Measurements from ENCODE around the gene SORCS2.

Gene SORCS2

GRCh38 chr4:7192252-7193029 is at the start of gene SORCS2:
Gene SORCS2, plus strand, starts transcription at chr4:7192538.
- in situ Hi-C loops (cut with MboI; ENCODE audit: low sequenced_read_pairs): no loop called here

- in situ Hi-C loops (cut with MboI; ENCODE audit: low sequenced_read_pairs): no loop called here
Observed at GRCh38 chr4:7144374-7145290, 47.7 kb upstream of the SORCS2 start.

- in situ Hi-C loops (cut with MboI; ENCODE audit: low sequenced_read_pairs): no loop called here
Observed at GRCh38 chr4:7145291-7145934, 46.9 kb upstream of the SORCS2 start.

GRCh38 chr4:7146059-7146785 is 46.1 kb upstream of the SORCS2 start:
- in situ Hi-C loops (cut with MboI; ENCODE audit: low sequenced_read_pairs): no loop called here

- in situ Hi-C loops (cut with MboI; ENCODE audit: low sequenced_read_pairs): no loop called here
Observed at GRCh38 chr4:7146786-7147115, 45.6 kb upstream of the SORCS2 start.

GRCh38 chr4:7147261-7147660 is 45.1 kb upstream of the SORCS2 start:
- in situ Hi-C loops (cut with MboI; ENCODE audit: low sequenced_read_pairs): no loop called here

GRCh38 chr4:7147661-7148310 is 44.6 kb upstream of the SORCS2 start:
- in situ Hi-C loops (cut with MboI; ENCODE audit: low sequenced_read_pairs): no loop called here

GRCh38 chr4:7148337-7148736 is 44.0 kb upstream of the SORCS2 start:
- in situ Hi-C loops (cut with MboI; ENCODE audit: low sequenced_read_pairs): no loop called here

GRCh38 chr4:7150036-7150635 is 42.2 kb upstream of the SORCS2 start:
- in situ Hi-C loops (cut with MboI; ENCODE audit: low sequenced_read_pairs): no loop called here

- in situ Hi-C loops (cut with MboI; ENCODE audit: low sequenced_read_pairs): no loop called here
Observed at GRCh38 chr4:7151668-7152227, 40.6 kb upstream of the SORCS2 start.

- in situ Hi-C loops (cut with MboI; ENCODE audit: low sequenced_read_pairs): no loop called here
Observed at GRCh38 chr4:7153711-7154110, 38.6 kb upstream of the SORCS2 start.

GRCh38 chr4:7154351-7154981 is 37.9 kb upstream of the SORCS2 start:
- in situ Hi-C loops (cut with MboI; ENCODE audit: low sequenced_read_pairs): no loop called here

- in situ Hi-C loops (cut with MboI; ENCODE audit: low sequenced_read_pairs): no loop called here
Observed at GRCh38 chr4:7155590-7156071, 36.7 kb upstream of the SORCS2 start.

- in situ Hi-C loops (cut with MboI; ENCODE audit: low sequenced_read_pairs): no loop called here
Observed at GRCh38 chr4:7156328-7156727, 36.0 kb upstream of the SORCS2 start.

- in situ Hi-C loops (cut with MboI; ENCODE audit: low sequenced_read_pairs): no loop called here
Observed at GRCh38 chr4:7156761-7157488, 35.4 kb upstream of the SORCS2 start.

- in situ Hi-C loops (cut with MboI; ENCODE audit: low sequenced_read_pairs): no loop called here
Observed at GRCh38 chr4:7157666-7158065, 34.7 kb upstream of the SORCS2 start.

GRCh38 chr4:7158081-7158750 is 34.1 kb upstream of the SORCS2 start:
- in situ Hi-C loops (cut with MboI; ENCODE audit: low sequenced_read_pairs): no loop called here

GRCh38 chr4:7158991-7159390 is 33.3 kb upstream of the SORCS2 start:
- in situ Hi-C loops (cut with MboI; ENCODE audit: low sequenced_read_pairs): no loop called here
